ENCODE measurements around the gene TBC1D9B. TPM values are rescaled to one million over a fixed set of nuclear protein-coding genes. Genes with fewer than 3 reads are reported as not detected.

Gene TBC1D9B
- total RNA-seq, 1 donor from 2014 or later = 114 TPM

DNA sequence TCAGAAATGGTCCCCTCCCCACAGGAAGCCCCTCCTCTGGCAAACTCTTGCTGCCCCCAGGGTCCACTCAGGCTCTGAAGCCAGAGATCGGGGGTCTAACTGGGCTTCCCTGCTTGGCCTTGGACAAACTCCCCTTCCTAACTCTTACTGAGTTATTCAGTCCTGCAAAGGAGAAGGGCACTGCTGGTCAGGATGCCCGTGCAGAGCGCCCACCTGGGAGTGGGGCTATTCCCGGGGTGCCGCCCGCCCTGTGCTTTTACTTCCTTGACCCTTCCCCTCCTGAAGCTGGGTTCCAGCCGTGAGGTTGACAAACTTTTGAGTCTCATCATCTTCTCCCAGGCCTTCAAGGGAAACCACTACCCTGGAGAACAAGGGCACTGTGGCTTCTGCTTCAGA is 4.9 kb downstream of the TBC1D9B start:
- Mint-ChIP-seq H3K27me3 (no peaks in the 10 kb centered on the region), H3K36me3 (peaks cover 21% of the 10 kb centered on the region), H3K4me1 (ENCODE audit: unreplicated experiment) (peaks cover 4% of the 10 kb centered on the region), H3K9me3 (no peaks in the 10 kb centered on the region), H3K27ac (no peak overlapping the region), H3K4me3 (no peak overlapping the region)
- TF ChIP-seq, protein P1, sequence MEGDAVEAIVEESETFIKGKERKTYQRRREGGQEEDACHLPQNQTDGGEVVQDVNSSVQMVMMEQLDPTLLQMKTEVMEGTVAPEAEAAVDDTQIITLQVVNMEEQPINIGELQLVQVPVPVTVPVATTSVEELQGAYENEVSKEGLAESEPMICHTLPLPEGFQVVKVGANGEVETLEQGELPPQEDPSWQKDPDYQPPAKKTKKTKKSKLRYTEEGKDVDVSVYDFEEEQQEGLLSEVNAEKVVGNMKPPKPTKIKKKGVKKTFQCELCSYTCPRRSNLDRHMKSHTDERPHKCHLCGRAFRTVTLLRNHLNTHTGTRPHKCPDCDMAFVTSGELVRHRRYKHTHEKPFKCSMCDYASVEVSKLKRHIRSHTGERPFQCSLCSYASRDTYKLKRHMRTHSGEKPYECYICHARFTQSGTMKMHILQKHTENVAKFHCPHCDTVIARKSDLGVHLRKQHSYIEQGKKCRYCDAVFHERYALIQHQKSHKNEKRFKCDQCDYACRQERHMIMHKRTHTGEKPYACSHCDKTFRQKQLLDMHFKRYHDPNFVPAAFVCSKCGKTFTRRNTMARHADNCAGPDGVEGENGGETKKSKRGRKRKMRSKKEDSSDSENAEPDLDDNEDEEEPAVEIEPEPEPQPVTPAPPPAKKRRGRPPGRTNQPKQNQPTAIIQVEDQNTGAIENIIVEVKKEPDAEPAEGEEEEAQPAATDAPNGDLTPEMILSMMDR (conservative IDR thresholded peaks at IDR 0.05) = no peak
- no peak for DNase-seq (ENCODE audit: extremely low spot score, unreplicated experiment)

DNA sequence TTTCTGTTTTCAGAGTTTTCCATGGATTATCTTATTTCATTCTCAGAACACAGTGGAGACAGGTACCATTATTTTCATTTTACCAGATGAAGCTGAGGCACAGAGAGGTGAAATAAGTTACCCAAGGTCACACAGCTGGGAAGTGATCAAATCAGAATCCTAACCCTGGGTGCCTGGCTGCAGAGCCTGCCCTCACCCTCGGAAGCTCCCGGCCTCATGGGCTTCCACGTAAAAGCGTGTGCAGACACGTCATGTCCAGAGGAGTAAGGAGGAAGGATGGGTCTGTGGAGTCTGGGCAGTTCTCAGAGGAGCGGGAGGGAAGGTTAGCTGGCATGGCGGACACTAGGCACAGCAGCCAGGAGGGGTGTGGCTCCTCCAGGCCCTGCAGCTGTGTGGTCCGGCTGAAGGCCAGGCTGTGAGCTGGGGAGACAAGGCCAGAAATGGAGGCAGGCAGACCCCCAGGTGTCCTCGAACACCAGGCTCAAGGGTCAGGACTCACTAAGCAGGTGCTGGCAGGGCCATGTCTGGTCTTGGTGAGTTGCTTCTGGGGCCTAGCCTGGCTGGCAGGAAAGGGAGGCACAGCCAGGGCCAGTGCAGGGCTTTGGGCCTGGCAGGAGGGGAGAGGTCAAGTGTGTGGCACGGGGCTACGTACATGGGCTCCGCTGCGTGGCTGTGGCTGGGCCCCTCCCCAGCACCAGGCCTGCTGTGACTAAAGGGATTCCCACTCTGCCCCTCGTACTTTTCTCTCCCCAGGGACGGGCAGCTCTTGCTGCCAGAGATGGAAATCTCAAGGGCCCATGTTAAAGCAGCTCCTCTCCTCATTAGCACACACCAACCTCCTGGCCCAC is 5.6 kb downstream of the TBC1D9B start:
- no peak for DNase-seq (ENCODE audit: extremely low spot score, unreplicated experiment)
- H3K27me3 Mint-ChIP-seq = no peaks in the 10 kb centered on the region
- no peaks in the 10 kb centered on the region for H3K9me3 Mint-ChIP-seq
- H3K4me3 Mint-ChIP-seq = no peak overlapping the region
- peaks cover 26% of the 10 kb centered on the region for H3K36me3 Mint-ChIP-seq
- peaks cover 4% of the 10 kb centered on the region for H3K4me1 Mint-ChIP-seq (ENCODE audit: unreplicated experiment)
- H3K27ac Mint-ChIP-seq = no peak overlapping the region
- TF ChIP-seq, protein P1 (conservative IDR thresholded peaks at IDR 0.05) = no peak

DNA sequence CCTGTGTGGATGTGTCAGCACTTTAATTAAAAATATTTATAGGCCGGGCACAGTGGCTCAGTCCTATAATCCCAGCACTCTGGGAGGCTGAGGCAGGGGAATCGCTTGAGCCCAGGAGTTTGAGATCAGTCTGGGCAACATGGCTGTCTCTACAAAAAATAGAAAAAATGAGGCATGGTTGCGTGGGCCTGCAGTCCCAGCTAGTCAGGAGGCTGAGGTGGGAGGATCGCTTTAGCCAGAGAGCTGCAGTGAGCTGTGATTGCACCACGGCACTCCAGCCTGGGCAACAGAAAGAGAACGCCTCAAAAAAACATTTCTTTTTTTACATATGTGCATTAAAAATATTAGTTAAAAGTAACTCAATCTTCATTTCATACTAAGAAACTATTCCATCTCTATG is 6.2 kb downstream of the TBC1D9B start:
- TF ChIP-seq, protein P1 (conservative IDR thresholded peaks at IDR 0.05) = no peak
- H3K4me1 Mint-ChIP-seq (ENCODE audit: unreplicated experiment) = peaks cover 4% of the 10 kb centered on the region
- H3K4me3 Mint-ChIP-seq = no peak overlapping the region
- peaks cover 26% of the 10 kb centered on the region for H3K36me3 Mint-ChIP-seq
- H3K27me3 Mint-ChIP-seq = no peaks in the 10 kb centered on the region
- H3K27ac Mint-ChIP-seq = no peak overlapping the region
- no peak for DNase-seq (ENCODE audit: extremely low spot score, unreplicated experiment)
- no peaks in the 10 kb centered on the region for H3K9me3 Mint-ChIP-seq

DNA sequence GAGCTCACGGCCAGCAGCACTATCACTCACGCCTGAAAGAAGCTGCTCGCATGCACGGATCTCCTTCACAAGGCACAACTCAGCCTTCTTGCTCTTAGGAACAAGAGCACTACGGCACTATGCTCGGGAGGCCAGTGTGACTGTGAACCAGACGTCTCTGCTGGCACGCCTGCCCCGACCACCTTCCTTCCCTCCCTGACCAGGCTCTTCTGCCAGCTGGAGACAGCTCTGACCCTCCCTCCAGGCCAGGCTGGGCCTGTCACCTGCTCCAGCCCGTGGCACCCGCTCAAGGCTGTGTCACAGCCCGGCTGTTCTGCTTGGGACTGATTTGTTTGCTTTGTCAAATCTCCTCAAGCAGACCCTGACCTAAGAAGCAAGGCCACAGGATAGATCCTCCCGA is 7.0 kb downstream of the TBC1D9B start:
- TF ChIP-seq, protein P1 (conservative IDR thresholded peaks at IDR 0.05) = no peak
- peaks cover 22% of the 10 kb centered on the region for H3K36me3 Mint-ChIP-seq
- no peaks in the 10 kb centered on the region for H3K9me3 Mint-ChIP-seq
- no peak for DNase-seq (ENCODE audit: extremely low spot score, unreplicated experiment)
- no peak overlapping the region for H3K4me3 Mint-ChIP-seq
- H3K4me1 Mint-ChIP-seq (ENCODE audit: unreplicated experiment) = no peaks in the 10 kb centered on the region
- no peaks in the 10 kb centered on the region for H3K27me3 Mint-ChIP-seq
- H3K27ac Mint-ChIP-seq = no peak overlapping the region

DNA sequence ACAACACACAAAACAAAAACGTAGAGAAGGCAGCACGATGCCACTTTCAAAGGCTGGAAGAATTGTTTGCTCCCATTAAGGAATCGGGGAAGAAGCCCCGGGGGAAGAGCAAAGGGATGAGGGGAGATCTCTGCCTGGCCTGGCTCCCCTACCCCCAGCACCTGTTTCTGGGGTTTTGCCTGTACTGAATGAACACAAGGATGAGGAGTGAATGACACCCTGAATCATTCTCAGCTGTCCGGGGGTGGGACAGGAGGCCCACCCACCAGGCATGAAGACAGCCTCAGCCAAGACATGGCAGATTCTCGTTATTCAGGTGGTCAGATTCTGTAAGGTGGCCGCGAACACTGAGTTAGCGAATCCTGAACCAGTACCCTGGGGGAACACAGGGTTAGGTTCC is 7.5 kb downstream of the TBC1D9B start:
- Mint-ChIP-seq H3K4me1 (ENCODE audit: unreplicated experiment) (no peaks in the 10 kb centered on the region), H3K36me3 (peaks cover 20% of the 10 kb centered on the region), H3K9me3 (no peaks in the 10 kb centered on the region), H3K27ac (no peak overlapping the region), H3K4me3 (no peak overlapping the region), H3K27me3 (no peaks in the 10 kb centered on the region)
- TF ChIP-seq, protein P1 (conservative IDR thresholded peaks at IDR 0.05) = no peak
- no peak for DNase-seq (ENCODE audit: extremely low spot score, unreplicated experiment)

All from type B pancreatic cell (in vitro differentiated cells).